Neural progenitor cell (in vitro differentiated cells): Measurements from ENCODE around the gene RIMKLB. TPM values are rescaled to one million over a fixed set of nuclear protein-coding genes. Genes with fewer than 3 reads are reported as not detected.

ENCODE experiments used
- DNase-seq: peaks from one replicate; pipeline ENCODE4 v3.0.0-alpha.2; 2016; ENCODE audit warnings: low spot score
- H2AFZ ChIP-seq: fragments of 200-600 bp; sonication (generic); replicated peaks from 2 replicates; pipeline ENCODE4 v1.6.1; 2016; ENCODE audit warnings: antibody characterized with exemption
- H3F3A ChIP-seq: fragments of 200-600 bp; sonication (generic); 2 replicates; pipeline ENCODE4 v1.6.1; 2016; ENCODE audit warnings: antibody characterized with exemption, low read depth
- H3K27ac ChIP-seq: fragments of 200-600 bp; sonication (generic); 2 replicates; pipeline ENCODE4 v1.5.1; 2016; ENCODE audit warnings: mild to moderate bottlenecking
- H3K27me3 ChIP-seq: fragments of 200-600 bp; sonication (generic); 2 replicates; pipeline ENCODE4 v1.6.1; 2016; ENCODE audit warnings: mild to moderate bottlenecking, moderate library complexity
- H3K36me3 ChIP-seq: fragments of 200-600 bp; sonication (generic); 2 replicates; pipeline ENCODE4 v1.5.1; 2016
- H3K4me1 ChIP-seq: fragments of 200-600 bp; sonication (generic); 2 replicates; pipeline ENCODE4 v1.6.1; 2016; ENCODE audit warnings: mixed run types
- H3K4me2 ChIP-seq: fragments of 200-600 bp; sonication (generic); 2 replicates; pipeline ENCODE4 v1.6.1; 2016
- H3K4me3 ChIP-seq: fragments of 200-600 bp; sonication (generic); 2 replicates; pipeline ENCODE4 v1.5.1; 2016
- H3K79me2 ChIP-seq: fragments of 200-600 bp; sonication (generic); 2 replicates; pipeline ENCODE4 v1.6.1; 2016; ENCODE audit warnings: low read depth
- H3K9ac ChIP-seq: fragments of 200-600 bp; sonication (generic); 2 replicates; pipeline ENCODE4 v1.6.1; 2016
- H3K9me3 ChIP-seq: fragments of 200-600 bp; sonication (generic); 2 replicates; pipeline ENCODE4 v1.5.1; 2016; ENCODE audit warnings: low read depth
- H4K20me1 ChIP-seq: fragments of 200-600 bp; sonication (generic); 2 replicates; pipeline ENCODE4 v1.6.1; 2016; ENCODE audit warnings: low read depth
- H3K27ac Mint-ChIP-seq: 3 replicates; pipeline ENCODE4 v1.8.0; 2021; ENCODE audit warnings: mixed read lengths
- H3K27me3 Mint-ChIP-seq: 2 replicates; pipeline ENCODE4 v1.8.0; 2022; ENCODE audit warnings: low read depth, mild to moderate bottlenecking, inconsistent platforms, moderate library complexity, mixed read lengths; ENCODE audit not compliant: insufficient read depth
- H3K36me3 Mint-ChIP-seq: 3 replicates; pipeline ENCODE4 v1.8.0; 2021; ENCODE audit warnings: mixed read lengths
- H3K4me1 Mint-ChIP-seq: 3 replicates; pipeline ENCODE4 v1.8.0; 2021; ENCODE audit warnings: mixed read lengths
- H3K4me3 Mint-ChIP-seq: 3 replicates; pipeline ENCODE4 v1.8.0; 2021; ENCODE audit warnings: mild to moderate bottlenecking, moderate library complexity, mixed read lengths
- H3K9me3 Mint-ChIP-seq: 3 replicates; pipeline ENCODE4 v1.8.0; 2020; ENCODE audit warnings: mixed read lengths
- EZH2 ChIP-seq: fragments of 200-600 bp; sonication (generic); IDR thresholded peaks from 2 replicates; pipeline ENCODE4 v1.6.1; 2017; ENCODE audit warnings: antibody characterized with exemption, mild to moderate bottlenecking, moderate library complexity
- EZH2phosphoT487 ChIP-seq: fragments of 200-600 bp; sonication (generic); IDR thresholded peaks from 2 replicates; pipeline ENCODE4 v1.6.1; 2017; ENCODE audit warnings: antibody characterized with exemption
- total RNA-seq: library from RNA; depleted of rRNA; stranded (reverse); fragments of >200 nt; gene quantifications from 2 replicates; pipeline ENCODE4 v1.2.3, GENCODE V29; 2015; ENCODE audit warnings: low replicate concordance
- TF ChIP-seq, protein P1 (sequence below): fragments of 200-600 bp; sonication (generic); IDR thresholded peaks from 2 replicates; pipeline ENCODE4 v1.5.1; 2017; ENCODE audit warnings: antibody characterized with exemption, mild to moderate bottlenecking

Gene RIMKLB, protein sequence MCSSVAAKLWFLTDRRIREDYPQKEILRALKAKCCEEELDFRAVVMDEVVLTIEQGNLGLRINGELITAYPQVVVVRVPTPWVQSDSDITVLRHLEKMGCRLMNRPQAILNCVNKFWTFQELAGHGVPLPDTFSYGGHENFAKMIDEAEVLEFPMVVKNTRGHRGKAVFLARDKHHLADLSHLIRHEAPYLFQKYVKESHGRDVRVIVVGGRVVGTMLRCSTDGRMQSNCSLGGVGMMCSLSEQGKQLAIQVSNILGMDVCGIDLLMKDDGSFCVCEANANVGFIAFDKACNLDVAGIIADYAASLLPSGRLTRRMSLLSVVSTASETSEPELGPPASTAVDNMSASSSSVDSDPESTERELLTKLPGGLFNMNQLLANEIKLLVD
- total RNA-seq: 113 and 131 TPM in 2 replicates

- H3K9me3 ChIP-seq: no peaks in the 10 kb centered on the region
- peaks cover 9% of the 10 kb centered on the region for H3K36me3 Mint-ChIP-seq
- H3K36me3 ChIP-seq: no peaks in the 10 kb centered on the region
- peaks cover 46% of the 10 kb centered on the region for H3K79me2 ChIP-seq
- peak within 1 kb of the TSS; percentile 87 for H3K9ac ChIP-seq
- peaks cover 3% of the 10 kb centered on the region for H3K27me3 Mint-ChIP-seq
- peaks cover 41% of the 10 kb centered on the region for H4K20me1 ChIP-seq
- H3K4me1 Mint-ChIP-seq: peaks cover 42% of the 10 kb centered on the region
- peak within 1 kb of the TSS; percentile 24 for H3K27ac Mint-ChIP-seq
- no peaks in the 10 kb centered on the region for H3K27me3 ChIP-seq
- H3K9me3 Mint-ChIP-seq: no peaks in the 10 kb centered on the region
- H3F3A ChIP-seq: peaks cover 46% of the 10 kb centered on the region
- peak within 1 kb of the TSS; percentile 88 for H3K4me2 ChIP-seq
- peak within 1 kb of the TSS; percentile 96 for H3K27ac ChIP-seq
- H3K4me3 Mint-ChIP-seq: peak within 1 kb of the TSS; percentile 92
- DNase-seq: peak; percentile 95
- TF ChIP-seq EZH2: no peak
- no peak for TF ChIP-seq EZH2phosphoT487
- TF ChIP-seq, protein P1, sequence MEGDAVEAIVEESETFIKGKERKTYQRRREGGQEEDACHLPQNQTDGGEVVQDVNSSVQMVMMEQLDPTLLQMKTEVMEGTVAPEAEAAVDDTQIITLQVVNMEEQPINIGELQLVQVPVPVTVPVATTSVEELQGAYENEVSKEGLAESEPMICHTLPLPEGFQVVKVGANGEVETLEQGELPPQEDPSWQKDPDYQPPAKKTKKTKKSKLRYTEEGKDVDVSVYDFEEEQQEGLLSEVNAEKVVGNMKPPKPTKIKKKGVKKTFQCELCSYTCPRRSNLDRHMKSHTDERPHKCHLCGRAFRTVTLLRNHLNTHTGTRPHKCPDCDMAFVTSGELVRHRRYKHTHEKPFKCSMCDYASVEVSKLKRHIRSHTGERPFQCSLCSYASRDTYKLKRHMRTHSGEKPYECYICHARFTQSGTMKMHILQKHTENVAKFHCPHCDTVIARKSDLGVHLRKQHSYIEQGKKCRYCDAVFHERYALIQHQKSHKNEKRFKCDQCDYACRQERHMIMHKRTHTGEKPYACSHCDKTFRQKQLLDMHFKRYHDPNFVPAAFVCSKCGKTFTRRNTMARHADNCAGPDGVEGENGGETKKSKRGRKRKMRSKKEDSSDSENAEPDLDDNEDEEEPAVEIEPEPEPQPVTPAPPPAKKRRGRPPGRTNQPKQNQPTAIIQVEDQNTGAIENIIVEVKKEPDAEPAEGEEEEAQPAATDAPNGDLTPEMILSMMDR: no peak
- H3K4me3 ChIP-seq: peak within 1 kb of the TSS; percentile 99
- H2AFZ ChIP-seq: peak within 1 kb of the TSS; percentile 82
- H3K4me1 ChIP-seq: peaks cover 19% of the 10 kb centered on the region
Measured at GRCh38 chr12:8697476-8698131, at the start of gene RIMKLB. Gene RIMKLB (plus strand): TSS chr12:8697991. CDS start chr12:8713867, 15,876 bp downstream.

- no peak for TF ChIP-seq EZH2
- TF ChIP-seq, protein P1: no peak
- TF ChIP-seq EZH2phosphoT487: no peak
- H3K27me3 Mint-ChIP-seq: peaks cover 3% of the 10 kb centered on the region
- Histone ChIP-seq H3K4me3 (no peak overlapping the region), H3F3A (no peaks in the 10 kb centered on the region), H3K4me1 (no peaks in the 10 kb centered on the region), H4K20me1 (no peaks in the 10 kb centered on the region), H3K4me2 (no peak overlapping the region), H2AFZ (no peak overlapping the region), H3K27me3 (no peaks in the 10 kb centered on the region), H3K27ac (no peak overlapping the region), H3K36me3 (no peaks in the 10 kb centered on the region), H3K79me2 (no peaks in the 10 kb centered on the region), H3K9ac (no peak overlapping the region), H3K9me3 (no peaks in the 10 kb centered on the region)
- no peaks in the 10 kb centered on the region for H3K36me3 Mint-ChIP-seq
- H3K4me1 Mint-ChIP-seq: no peaks in the 10 kb centered on the region
- H3K9me3 Mint-ChIP-seq: no peaks in the 10 kb centered on the region
- no peak overlapping the region for H3K27ac Mint-ChIP-seq
- no peak for DNase-seq
- H3K4me3 Mint-ChIP-seq: no peak overlapping the region
Measured at GRCh38 chr12:8648576-8649205, 49.1 kb upstream of the RIMKLB start.

GRCh38 chr12:8655421-8655820, 42.4 kb upstream of the RIMKLB start:
- H3K27me3 ChIP-seq: no peaks in the 10 kb centered on the region
- H3K4me3 Mint-ChIP-seq: no peak overlapping the region
- no peak for DNase-seq
- H3K36me3 Mint-ChIP-seq: no peaks in the 10 kb centered on the region
- H3K36me3 ChIP-seq: no peaks in the 10 kb centered on the region
- peaks cover 3% of the 10 kb centered on the region for H3K27me3 Mint-ChIP-seq
- no peak overlapping the region for H3K27ac ChIP-seq
- no peaks in the 10 kb centered on the region for H4K20me1 ChIP-seq
- H3F3A ChIP-seq: peaks cover 10% of the 10 kb centered on the region
- no peak overlapping the region for H3K4me3 ChIP-seq
- no peaks in the 10 kb centered on the region for H3K9me3 Mint-ChIP-seq
- no peaks in the 10 kb centered on the region for H3K4me1 ChIP-seq
- TF ChIP-seq, protein P1: no peak
- TF ChIP-seq EZH2phosphoT487 (no peak), EZH2 (no peak)
- peak overlapping the region; percentile 20 for H2AFZ ChIP-seq
- H3K9me3 ChIP-seq: no peaks in the 10 kb centered on the region
- no peaks in the 10 kb centered on the region for H3K79me2 ChIP-seq
- peaks cover 3% of the 10 kb centered on the region for H3K4me1 Mint-ChIP-seq
- H3K9ac ChIP-seq: no peak overlapping the region
- no peak overlapping the region for H3K4me2 ChIP-seq
- no peak overlapping the region for H3K27ac Mint-ChIP-seq
